HepG2 (cell line): ENCODE data around the gene MICAL3. TPM values are rescaled to one million over a fixed set of nuclear protein-coding genes. Genes with fewer than 3 reads are reported as not detected.
A peak's percentile ranks its signal among the peaks of the same experiment; 100 is the strongest.

Experiments
- ATAC-seq: fragments of 200-7000 bp; cut with Tn5 transposase; 3 replicates; pipeline ENCODE4 v1.9.1; 2020; ENCODE audit warnings: mild to moderate bottlenecking, moderate library complexity
- BruUV-seq: library from RNA; stranded (reverse); fragments of 400-500 nt; replicated peaks from 2 replicates; lab custom pipeline; 2021; lab: Mats Ljungman, UMichigan
- CTCF ChIA-PET: fragments of 300-600 bp; formaldehyde crosslinking; extraction: SDS; loops from one replicate; lab custom pipeline; 2021; ENCODE audit warnings: low total read pairs, inconsistent platforms, low intra/inter-chr PET ratio; lab: Yijun Ruan, JAX
- POLR2A ChIA-PET: fragments of 350-600 bp; sonication (Branson Sonifier 250); formaldehyde crosslinking; loops from one replicate; lab custom pipeline; 2020; ENCODE audit warnings: antibody characterized with exemption, inconsistent platforms; lab: Yijun Ruan, JAX
- DNase-seq: peaks from one replicate; pipeline ENCODE4 v3.0.0-alpha.2; 2015; ENCODE audit warnings: low spot score
- FAIRE-seq: peaks from 3 replicates; lab custom pipeline; 2011; peaks lifted over from hg19 to GRCh38; lab: Jason Lieb, UNC
- H2AFZ ChIP-seq: one replicate; pipeline ENCODE4 v1.6.1; 2011; ENCODE audit warnings: low read length, inconsistent platforms
- H3K27ac ChIP-seq: fragments of 300-600 bp; 3 replicates; pipeline ENCODE4 v1.8.0; 2011; ENCODE audit warnings: mixed run types, mild to moderate bottlenecking, mixed read lengths, low read length, inconsistent platforms; ENCODE audit not compliant: insufficient read depth; ENCODE audit errors: extremely low read length
- H3K27me3 ChIP-seq, 2 experiments: fragments of 200-600 bp in 1 of 2; 2 replicates in 1 of 2; 3 replicates in 1 of 2; pipeline versions ENCODE4 v1.6.0 to v1.8.0; 2011; ENCODE audit warnings: low read length in 2 of 2, mild to moderate bottlenecking in 2 of 2, moderate library complexity in 2 of 2, inconsistent platforms in 1 of 2; ENCODE audit not compliant: insufficient read depth in 2 of 2, control insufficient read depth in 1 of 2
- H3K36me3 ChIP-seq, 2 experiments: fragments of 200-600 bp in 1 of 2; replicated peaks in 1 of 2; 2 replicates in 1 of 2; 3 replicates in 1 of 2; pipeline versions ENCODE4 v1.5.1 to v1.8.0; 2011; ENCODE audit warnings: low read length in 2 of 2, inconsistent platforms in 1 of 2; ENCODE audit not compliant: insufficient read depth in 2 of 2, control insufficient read depth in 1 of 2
- H3K4me1 ChIP-seq: 2 replicates; pipeline ENCODE4 v1.5.1; 2012; ENCODE audit warnings: low read length, inconsistent platforms; ENCODE audit not compliant: insufficient read depth
- H3K4me2 ChIP-seq: 2 replicates; pipeline ENCODE4 v1.6.0; 2011; ENCODE audit warnings: low read depth, low read length, inconsistent platforms
- H3K4me3 ChIP-seq, 3 experiments: fragments of 200-600 bp in 1 of 3; sonication (generic), shearing (Covaris generic) in 1 of 3; replicated peaks in 1 of 3; 2 replicates each; pipeline ENCODE4 v1.5.1; 2011 to 2016; ENCODE audit warnings: low read length in 3 of 3, inconsistent platforms in 2 of 3, low read depth in 2 of 3, mild to moderate bottlenecking in 2 of 3, control low read depth in 1 of 3, mixed read lengths in 1 of 3; ENCODE audit not compliant: insufficient read depth in 1 of 3
- H3K79me2 ChIP-seq: one replicate; pipeline ENCODE4 v1.6.1; 2011; ENCODE audit warnings: low read length, inconsistent platforms; ENCODE audit not compliant: insufficient read depth
- H3K9ac ChIP-seq: 2 replicates; pipeline ENCODE4 v1.6.0; 2011; ENCODE audit warnings: mild to moderate bottlenecking, low read depth, low read length, inconsistent platforms; ENCODE audit not compliant: insufficient read depth
- H3K9me3 ChIP-seq: 2 replicates; pipeline ENCODE4 v1.5.1; 2012; ENCODE audit warnings: mild to moderate bottlenecking, low read length
- H4K20me1 ChIP-seq: 2 replicates; pipeline ENCODE4 v1.6.0; 2011; ENCODE audit warnings: inconsistent platforms, mild to moderate bottlenecking, low read length, moderate library complexity; ENCODE audit not compliant: insufficient read depth
- CBX2 ChIP-seq, 2 experiments: fragments of 200-600 bp in 1 of 2; sonication (generic); formaldehyde crosslinking in 1 of 2; IDR thresholded peaks; 2 replicates each; pipeline versions ENCODE4 v1.7.0 to v1.8.1; 2018 to 2022; ENCODE audit warnings: low read depth in 2 of 2, low read length in 1 of 2, mild to moderate bottlenecking in 1 of 2, missing genetic modification reagents in 1 of 2
- GABPA ChIP-seq, 2 experiments: IDR thresholded peaks; 2 replicates each; pipeline ENCODE4 v1.6.1; 2011 to 2016; ENCODE audit warnings: low read depth in 2 of 2, low read length in 1 of 2, missing biosample characterization in 1 of 2, missing genetic modification characterization in 1 of 2
- HNRNPL ChIP-seq: fragments of 200-400 bp; formaldehyde crosslinking; IDR thresholded peaks from 2 replicates; pipeline ENCODE4 v1.6.1; 2017; ENCODE audit warnings: mild to moderate bottlenecking, low read depth, low read length
- NR2F6 ChIP-seq, 2 experiments: IDR thresholded peaks; 2 replicates each; pipeline ENCODE4 v1.6.1; 2016; ENCODE audit warnings: antibody characterized with exemption in 1 of 2, mild to moderate bottlenecking in 1 of 2
- TBX2 ChIP-seq: sonication (generic); formaldehyde crosslinking; IDR thresholded peaks from 2 replicates; pipeline ENCODE4 v1.5.0; 2020; ENCODE audit warnings: missing genetic modification reagents, mild to moderate bottlenecking, borderline replicate concordance
- ZNF20 ChIP-seq: sonication (generic); formaldehyde crosslinking; IDR thresholded peaks from 2 replicates; pipeline ENCODE4 v1.4.0; 2020; ENCODE audit warnings: mild to moderate bottlenecking, moderate library complexity, missing genetic modification reagents
- ZSCAN12 ChIP-seq: sonication (generic); formaldehyde crosslinking; IDR thresholded peaks from 2 replicates; pipeline ENCODE4 v1.9.0; 2021; ENCODE audit warnings: mild to moderate bottlenecking, missing genetic modification reagents
- WGBS: methylation state at CpG from one replicate; pipeline ENCODE4 v1.1.6; 2017; ENCODE audit warnings: low lambda C conversion rate; 5-methylcytosine and 5-hydroxymethylcytosine counted together
- in situ Hi-C: cut with HindIII; loops from 2 replicates; pipeline ENCODE4 v1.10.0; 2017; ENCODE audit warnings: low pct_unique_long_range_greater_than_20kb; ENCODE audit not compliant: extremely low pct_ligation_motif_present
- intact Hi-C: fragments of 100-400 bp; cut with micrococcal nuclease; formaldehyde crosslinking; loops from one replicate; pipeline ENCODE4 v1.10.0; 2022; ENCODE audit not compliant: unreplicated experiment
- polyA plus RNA-seq, 8 experiments: library from polyadenylated mRNA; depleted of rRNA in 3 of 8; stranded (reverse) in 7 of 8; unstranded in 1 of 8; fragments of >200 nt; fragmentation: Illumina TruSeq in 4 of 8; extraction: Trizol in 4 of 8; gene quantifications; 2 replicates each; pipeline versions ENCODE4 v1.2.1 to v1.2.3, GENCODE V29; 2011 to 2016; ENCODE audit warnings: low read depth in 4 of 8, missing spikeins in 1 of 8, mixed read lengths in 1 of 8; ENCODE audit not compliant: insufficient read depth in 1 of 8
- total RNA-seq, 5 experiments: library from RNA; depleted of rRNA; stranded (reverse); fragments of >200 nt; fragmentation: Illumina TruSeq; extraction: Trizol; gene quantifications; 2 replicates each; pipeline ENCODE4 v1.2.3, GENCODE V29; 2016; ENCODE audit warnings: low read depth in 1 of 5
- TF ChIP-seq, protein P1 (sequence below), 2 experiments: sonication (generic) in 1 of 2; formaldehyde crosslinking in 1 of 2; IDR thresholded peaks; 2 replicates each; pipeline versions ENCODE4 v1.4.0 to v1.6.1; 2018 to 2020; ENCODE audit warnings: missing genetic modification reagents in 2 of 2, borderline replicate concordance in 1 of 2, low read depth in 1 of 2, mild to moderate bottlenecking in 1 of 2, missing biosample characterization in 1 of 2
- TF ChIP-seq, protein P2 (sequence below): sonication (generic); formaldehyde crosslinking; IDR thresholded peaks from 2 replicates; pipeline ENCODE4 v1.4.0; 2020; ENCODE audit warnings: missing genetic modification reagents
- TF ChIP-seq, protein P3 (sequence below): sonication (generic); formaldehyde crosslinking; IDR thresholded peaks from 2 replicates; pipeline ENCODE4 v1.5.1; 2020; ENCODE audit warnings: mild to moderate bottlenecking, moderate library complexity, missing genetic modification reagents
- TF ChIP-seq, protein P4 (sequence below): sonication (generic); formaldehyde crosslinking; IDR thresholded peaks from 2 replicates; pipeline ENCODE4 v1.8.0; 2022; ENCODE audit warnings: missing genetic modification reagents, mild to moderate bottlenecking, inconsistent platforms, borderline replicate concordance

The MICAL3 gene
- total and polyA plus RNA-seq, 2 of the 13 experiments (the other 11 are each of a cell fraction or from before 2014, with no cell fraction given) = 5.3 to 12.5 TPM

DNA sequence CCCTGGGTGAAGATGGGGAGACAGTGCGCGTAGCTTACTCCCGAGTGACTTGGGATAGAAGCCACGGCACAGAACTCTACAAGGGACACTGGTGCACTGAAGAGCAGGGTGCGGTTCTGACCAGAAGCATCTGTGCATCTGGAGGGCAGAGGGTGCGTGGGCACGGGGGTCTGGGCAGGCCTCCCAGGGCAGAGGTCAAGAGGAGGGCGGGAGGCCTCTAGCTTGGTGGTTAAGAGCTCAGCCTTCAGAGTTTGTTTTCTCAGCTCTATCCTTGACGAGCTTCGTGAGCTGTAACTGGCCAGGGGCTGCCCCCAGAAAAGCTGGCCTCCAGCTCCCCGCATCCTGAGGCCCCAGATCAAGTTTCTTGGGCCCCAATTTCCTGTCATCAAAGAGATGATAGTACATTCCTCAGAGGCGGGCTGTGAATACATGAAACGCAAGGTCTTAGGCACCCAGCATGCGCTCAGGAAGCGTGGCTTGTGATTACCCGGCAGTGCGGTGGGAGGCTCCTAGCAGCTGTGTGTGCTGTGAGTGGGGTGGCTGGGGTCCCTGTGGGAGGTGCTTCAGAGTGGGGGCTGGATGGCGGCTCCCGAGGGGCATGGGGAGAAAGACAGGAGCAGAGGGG, 244.1 kb downstream of the MICAL3 start:
- Histone ChIP-seq H3K4me1 (peaks cover 77% of the 10 kb centered on the region), H4K20me1 (no peaks in the 10 kb centered on the region), H3K4me3 (peak overlapping the region in 1 of 3 experiments; percentile 59; a peak in 1 of 6 replicates), H3K27me3 (no peaks in the 10 kb centered on the region; a peak in 1 of 5 replicates), H3K4me2 (peak overlapping the region; percentile 73), H3K27ac (no peak overlapping the region), H2AFZ (no peak overlapping the region), H3K79me2 (peaks cover 6% of the 10 kb centered on the region), H3K9me3 (no peaks in the 10 kb centered on the region), H3K36me3 (no peaks in the 10 kb centered on the region), H3K9ac (no peak overlapping the region)
- in situ Hi-C loops = loop anchor here (5.0 kb wide), 1 partner anchor 38 kb away; no protein-coding TSS in a partner anchor
- CTCF ChIA-PET = no interaction called here
- 70% methylated on average over 11 of the region's 19 CpGs for WGBS
- no TSS peak for BruUV-seq
- no peak for FAIRE-seq
- POLR2A ChIA-PET = interaction anchor here (0.6 kb wide), 1 partner anchor 36 kb away, joined by 3 read pairs; no protein-coding TSS in a partner anchor
- ATAC-seq = no peak
- no peak for DNase-seq
- intact Hi-C loops = loop anchor here (2.0 kb wide), 1 partner anchor 21 kb away; no protein-coding TSS in a partner anchor
- TF ChIP-seq CBX2 (IDR thresholded peaks at IDR 0.05; ENCODE audit: low read depth, low read length) = no peak
- TF ChIP-seq CBX2 (CRISPR knock-in tag; IDR thresholded peaks at IDR 0.05; ENCODE audit: low read depth) = no peak
- TF ChIP-seq ZNF20 (CRISPR knock-in tag) = peak; percentile 44; the same call in 1 of the 2 replicates
- no peak for TF ChIP-seq GABPA (IDR thresholded peaks at IDR 0.05; ENCODE audit: low read depth, low read length)
- TF ChIP-seq GABPA (CRISPR knock-in tag; IDR thresholded peaks at IDR 0.05; ENCODE audit: low read depth) = no peak
- TF ChIP-seq TBX2 (CRISPR knock-in tag) = no peak
- TF ChIP-seq, protein P1, sequence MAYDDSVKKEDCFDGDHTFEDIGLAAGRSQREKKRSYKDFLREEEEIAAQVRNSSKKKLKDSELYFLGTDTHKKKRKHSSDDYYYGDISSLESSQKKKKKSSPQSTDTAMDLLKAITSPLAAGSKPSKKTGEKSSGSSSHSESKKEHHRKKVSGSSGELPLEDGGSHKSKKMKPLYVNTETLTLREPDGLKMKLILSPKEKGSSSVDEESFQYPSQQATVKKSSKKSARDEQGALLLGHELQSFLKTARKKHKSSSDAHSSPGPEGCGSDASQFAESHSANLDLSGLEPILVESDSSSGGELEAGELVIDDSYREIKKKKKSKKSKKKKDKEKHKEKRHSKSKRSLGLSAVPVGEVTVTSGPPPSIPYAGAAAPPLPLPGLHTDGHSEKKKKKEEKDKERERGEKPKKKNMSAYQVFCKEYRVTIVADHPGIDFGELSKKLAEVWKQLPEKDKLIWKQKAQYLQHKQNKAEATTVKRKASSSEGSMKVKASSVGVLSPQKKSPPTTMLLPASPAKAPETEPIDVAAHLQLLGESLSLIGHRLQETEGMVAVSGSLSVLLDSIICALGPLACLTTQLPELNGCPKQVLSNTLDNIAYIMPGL (CRISPR knock-in tag; IDR thresholded peaks at IDR 0.05; ENCODE audit: borderline replicate concordance in 1 of 2, low read depth in 1 of 2) = no peak
- TF ChIP-seq, protein P2, sequence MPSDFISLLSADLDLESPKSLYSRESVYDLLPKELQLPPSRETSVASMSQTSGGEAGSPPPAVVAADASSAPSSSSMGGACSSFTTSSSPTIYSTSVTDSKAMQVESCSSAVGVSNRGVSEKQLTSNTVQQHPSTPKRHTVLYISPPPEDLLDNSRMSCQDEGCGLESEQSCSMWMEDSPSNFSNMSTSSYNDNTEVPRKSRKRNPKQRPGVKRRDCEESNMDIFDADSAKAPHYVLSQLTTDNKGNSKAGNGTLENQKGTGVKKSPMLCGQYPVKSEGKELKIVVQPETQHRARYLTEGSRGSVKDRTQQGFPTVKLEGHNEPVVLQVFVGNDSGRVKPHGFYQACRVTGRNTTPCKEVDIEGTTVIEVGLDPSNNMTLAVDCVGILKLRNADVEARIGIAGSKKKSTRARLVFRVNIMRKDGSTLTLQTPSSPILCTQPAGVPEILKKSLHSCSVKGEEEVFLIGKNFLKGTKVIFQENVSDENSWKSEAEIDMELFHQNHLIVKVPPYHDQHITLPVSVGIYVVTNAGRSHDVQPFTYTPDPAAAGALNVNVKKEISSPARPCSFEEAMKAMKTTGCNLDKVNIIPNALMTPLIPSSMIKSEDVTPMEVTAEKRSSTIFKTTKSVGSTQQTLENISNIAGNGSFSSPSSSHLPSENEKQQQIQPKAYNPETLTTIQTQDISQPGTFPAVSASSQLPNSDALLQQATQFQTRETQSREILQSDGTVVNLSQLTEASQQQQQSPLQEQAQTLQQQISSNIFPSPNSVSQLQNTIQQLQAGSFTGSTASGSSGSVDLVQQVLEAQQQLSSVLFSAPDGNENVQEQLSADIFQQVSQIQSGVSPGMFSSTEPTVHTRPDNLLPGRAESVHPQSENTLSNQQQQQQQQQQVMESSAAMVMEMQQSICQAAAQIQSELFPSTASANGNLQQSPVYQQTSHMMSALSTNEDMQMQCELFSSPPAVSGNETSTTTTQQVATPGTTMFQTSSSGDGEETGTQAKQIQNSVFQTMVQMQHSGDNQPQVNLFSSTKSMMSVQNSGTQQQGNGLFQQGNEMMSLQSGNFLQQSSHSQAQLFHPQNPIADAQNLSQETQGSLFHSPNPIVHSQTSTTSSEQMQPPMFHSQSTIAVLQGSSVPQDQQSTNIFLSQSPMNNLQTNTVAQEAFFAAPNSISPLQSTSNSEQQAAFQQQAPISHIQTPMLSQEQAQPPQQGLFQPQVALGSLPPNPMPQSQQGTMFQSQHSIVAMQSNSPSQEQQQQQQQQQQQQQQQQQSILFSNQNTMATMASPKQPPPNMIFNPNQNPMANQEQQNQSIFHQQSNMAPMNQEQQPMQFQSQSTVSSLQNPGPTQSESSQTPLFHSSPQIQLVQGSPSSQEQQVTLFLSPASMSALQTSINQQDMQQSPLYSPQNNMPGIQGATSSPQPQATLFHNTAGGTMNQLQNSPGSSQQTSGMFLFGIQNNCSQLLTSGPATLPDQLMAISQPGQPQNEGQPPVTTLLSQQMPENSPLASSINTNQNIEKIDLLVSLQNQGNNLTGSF (CRISPR knock-in tag) = no peak
- TF ChIP-seq, protein P3, sequence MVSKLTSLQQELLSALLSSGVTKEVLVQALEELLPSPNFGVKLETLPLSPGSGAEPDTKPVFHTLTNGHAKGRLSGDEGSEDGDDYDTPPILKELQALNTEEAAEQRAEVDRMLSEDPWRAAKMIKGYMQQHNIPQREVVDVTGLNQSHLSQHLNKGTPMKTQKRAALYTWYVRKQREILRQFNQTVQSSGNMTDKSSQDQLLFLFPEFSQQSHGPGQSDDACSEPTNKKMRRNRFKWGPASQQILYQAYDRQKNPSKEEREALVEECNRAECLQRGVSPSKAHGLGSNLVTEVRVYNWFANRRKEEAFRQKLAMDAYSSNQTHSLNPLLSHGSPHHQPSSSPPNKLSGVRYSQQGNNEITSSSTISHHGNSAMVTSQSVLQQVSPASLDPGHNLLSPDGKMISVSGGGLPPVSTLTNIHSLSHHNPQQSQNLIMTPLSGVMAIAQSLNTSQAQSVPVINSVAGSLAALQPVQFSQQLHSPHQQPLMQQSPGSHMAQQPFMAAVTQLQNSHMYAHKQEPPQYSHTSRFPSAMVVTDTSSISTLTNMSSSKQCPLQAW (CRISPR knock-in tag) = 0 out of 2 replicates have a peak, but pooled peaks have one; percentile 22
- TF ChIP-seq, protein P4, sequence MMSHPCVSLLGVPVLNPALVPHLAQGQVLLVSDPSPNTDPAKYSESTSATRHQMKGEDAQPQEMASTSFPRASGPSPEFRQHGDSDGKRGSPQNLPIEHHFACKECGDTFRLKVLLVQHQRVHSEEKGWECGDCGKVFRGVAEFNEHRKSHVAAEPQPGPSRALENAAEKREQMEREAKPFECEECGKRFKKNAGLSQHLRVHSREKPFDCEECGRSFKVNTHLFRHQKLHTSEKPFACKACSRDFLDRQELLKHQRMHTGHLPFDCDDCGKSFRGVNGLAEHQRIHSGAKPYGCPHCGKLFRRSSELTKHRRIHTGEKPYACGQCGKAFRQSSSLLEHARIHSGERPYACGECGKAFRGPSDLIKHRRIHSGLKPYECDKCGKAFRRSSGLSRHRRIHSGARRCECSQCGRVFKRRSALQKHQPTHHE (CRISPR knock-in tag) = no peak
- TF ChIP-seq HNRNPL = 0 out of 2 replicates have a peak, but pooled peaks have one; percentile 34
- no peak for TF ChIP-seq ZSCAN12 (CRISPR knock-in tag)
- peak; percentile 36; the same call in 1 of the 2 replicates for TF ChIP-seq NR2F6 (IDR thresholded peaks at IDR 0.05)
- TF ChIP-seq NR2F6 (CRISPR knock-in tag; IDR thresholded peaks at IDR 0.05) = no peak
